Urothelium cell line (cell line): ENCODE results near the gene RNGTT.
A peak's percentile ranks its signal among the peaks of the same experiment; 100 is the strongest.
"Not testable (repeated sequence)": the region's sequence is repeated elsewhere in the genome, so short reads cannot be mapped to it uniquely, and the experiment has no call there.

ENCODE experiments used
- DNase-seq: peaks from one replicate; pipeline ENCODE4 v3.0.0; 2011; ENCODE audit warnings: low spot score, mixed read lengths
- FAIRE-seq: peaks from 2 replicates; lab custom pipeline; 2011; peaks lifted over from hg19 to GRCh38; lab: Jason Lieb, UNC

RNGTT gene

GRCh38 chr6:88741939-88742338, 221.5 kb downstream of the RNGTT start:
- no peak for DNase-seq
- no peak for FAIRE-seq

- FAIRE-seq: no peak
- no peak for DNase-seq
Observed at GRCh38 chr6:88741071-88741470, 222.3 kb downstream of the RNGTT start.

- FAIRE-seq: no peak
- no peak for DNase-seq
Observed at GRCh38 chr6:88734544-88734943, 228.9 kb downstream of the RNGTT start.

- FAIRE-seq (no peak), DNase-seq (peak; percentile 16)
Observed at GRCh38 chr6:88730611-88731011, 232.8 kb downstream of the RNGTT start.

- FAIRE-seq (no peak), DNase-seq (no peak)
Observed at GRCh38 chr6:88728756-88729155, 234.7 kb downstream of the RNGTT start.

- FAIRE-seq, DNase-seq: not testable (repeated sequence)
Observed at GRCh38 chr6:88726409-88726808, 237.0 kb downstream of the RNGTT start.

- FAIRE-seq (no peak), DNase-seq (peak; percentile 21)
Observed at GRCh38 chr6:88725111-88725975, 238.1 kb downstream of the RNGTT start.

- DNase-seq: no peak
- FAIRE-seq: no peak
Observed at GRCh38 chr6:88722686-88723085, 240.7 kb downstream of the RNGTT start.

- not testable (repeated sequence) for FAIRE-seq, DNase-seq
Observed at GRCh38 chr6:88716399-88716798, 247.0 kb downstream of the RNGTT start.

GRCh38 chr6:88712243-88712936, 251.0 kb downstream of the RNGTT start:
- FAIRE-seq (no peak), DNase-seq (no peak)

GRCh38 chr6:88709819-88710246, 253.6 kb downstream of the RNGTT start:
- FAIRE-seq (no peak), DNase-seq (no peak)

GRCh38 chr6:88708197-88708744, 255.1 kb downstream of the RNGTT start:
- FAIRE-seq (no peak), DNase-seq (no peak)

GRCh38 chr6:88705601-88706000, 257.8 kb downstream of the RNGTT start:
- no peak for FAIRE-seq
- no peak for DNase-seq

- no peak for FAIRE-seq
- DNase-seq: no peak
Observed at GRCh38 chr6:88704980-88705379, 258.4 kb downstream of the RNGTT start.

GRCh38 chr6:88702956-88703556, 260.4 kb downstream of the RNGTT start:
- DNase-seq (no peak), FAIRE-seq (no peak)

GRCh38 chr6:88698661-88699060, 264.8 kb downstream of the RNGTT start:
- no peak for FAIRE-seq
- DNase-seq: no peak

GRCh38 chr6:88695937-88696336, 267.5 kb downstream of the RNGTT start:
- no peak for DNase-seq
- no peak for FAIRE-seq

- DNase-seq (no peak), FAIRE-seq (no peak)
Observed at GRCh38 chr6:88683734-88684133, 279.7 kb downstream of the RNGTT start.

- no peak for DNase-seq
- FAIRE-seq: no peak
Observed at GRCh38 chr6:88680654-88681053, 282.8 kb downstream of the RNGTT start.

- DNase-seq (no peak), FAIRE-seq (no peak)
Observed at GRCh38 chr6:88679841-88680240, 283.6 kb downstream of the RNGTT start.

GRCh38 chr6:88677356-88677755, 286.1 kb downstream of the RNGTT start:
- DNase-seq (no peak), FAIRE-seq (no peak)
